Umbilical cord (tissue), 2 donors: ENCODE data around the gene METTL9. TPM values are rescaled to one million over a fixed set of nuclear protein-coding genes. Genes with fewer than 3 reads are reported as not detected.
"Not testable (repeated sequence)": the region's sequence is repeated elsewhere in the genome, so short reads cannot be mapped to it uniquely, and the experiment has no call there.

Experiments used
- DNase-seq: peaks from one replicate; pipeline ENCODE4 v3.0.0-alpha.2; 2015; ENCODE audit warnings: low spot score
- total RNA-seq: library from RNA; depleted of rRNA; stranded (reverse); fragments of >200 nt; gene quantifications from one replicate; pipeline ENCODE4 v1.2.3, GENCODE V29; 2014; ENCODE audit warnings: low replicate concordance; ENCODE audit not compliant: insufficient read depth

METTL9 gene
- total RNA-seq, 1 donor from 2014 or later: 174 TPM

GRCh38 chr16:21610006-21610544, 10.7 kb downstream of the METTL9 start:
- no peak for DNase-seq

GRCh38 chr16:21610766-21611165, 11.4 kb downstream of the METTL9 start:
- no peak for DNase-seq

- DNase-seq: peak; percentile 3
Observed at GRCh38 chr16:21611198-21611555, 11.8 kb downstream of the METTL9 start.

GRCh38 chr16:21611556-21612384, 12.4 kb downstream of the METTL9 start:
- peak; percentile 47 for DNase-seq

GRCh38 chr16:21613361-21613760, 14.0 kb downstream of the METTL9 start:
- no peak for DNase-seq

- no peak for DNase-seq
Observed at GRCh38 chr16:21613781-21614180, 14.4 kb downstream of the METTL9 start.

GRCh38 chr16:21614896-21615295, 15.5 kb downstream of the METTL9 start:
- DNase-seq: no peak

- no peak for DNase-seq
Observed at GRCh38 chr16:21617607-21618006, 18.2 kb downstream of the METTL9 start.

GRCh38 chr16:21618281-21618680, 18.9 kb downstream of the METTL9 start:
- no peak for DNase-seq

GRCh38 chr16:21619765-21620425, 20.5 kb downstream of the METTL9 start:
- peak; percentile 69 for DNase-seq

GRCh38 chr16:21620592-21620991, 21.2 kb downstream of the METTL9 start:
- no peak for DNase-seq

GRCh38 chr16:21622545-21622944, 23.2 kb downstream of the METTL9 start:
- no peak for DNase-seq

- no peak for DNase-seq
Observed at GRCh38 chr16:21625026-21625425, 25.6 kb downstream of the METTL9 start.

- peak; percentile 78 for DNase-seq
Observed at GRCh38 chr16:21626659-21627277, 27.4 kb downstream of the METTL9 start.

GRCh38 chr16:21628121-21628726, 28.8 kb downstream of the METTL9 start:
- no peak for DNase-seq

- DNase-seq: no peak
Observed at GRCh38 chr16:21628772-21629171, 29.4 kb downstream of the METTL9 start.

- DNase-seq: not testable (repeated sequence)
Observed at GRCh38 chr16:21629616-21630539, 30.5 kb downstream of the METTL9 start.

- DNase-seq: not testable (repeated sequence)
Observed at GRCh38 chr16:21630866-21631265, 31.5 kb downstream of the METTL9 start.

GRCh38 chr16:21631376-21631775, 32.0 kb downstream of the METTL9 start:
- DNase-seq: not testable (repeated sequence)

GRCh38 chr16:21631951-21632575, 32.7 kb downstream of the METTL9 start:
- not testable (repeated sequence) for DNase-seq
